NCI-H2081 treated with DMSO at 0.1 percent for 48 hours (cell line): ENCODE data around the gene NHSL2.
"Not testable (repeated sequence)": the region's sequence is repeated elsewhere in the genome, so short reads cannot be mapped to it uniquely, and the experiment has no call there.

Source experiments
- DNase-seq: peaks from one replicate; lab custom pipeline; 2025; lab: John Stamatoyannopoulos, UW

Gene NHSL2

GRCh38 chrX:71923516-71923915 is 12.9 kb downstream of the NHSL2 start:
- DNase-seq: no peak

- no peak for DNase-seq
Observed at GRCh38 chrX:71927040-71927439, 16.4 kb downstream of the NHSL2 start.

- DNase-seq: no peak
Observed at GRCh38 chrX:71928856-71929255, 18.2 kb downstream of the NHSL2 start.

GRCh38 chrX:71930298-71930697 is 19.7 kb downstream of the NHSL2 start:
- no peak for DNase-seq

- no peak for DNase-seq
Observed at GRCh38 chrX:71935476-71935875, 24.8 kb downstream of the NHSL2 start.

- DNase-seq: no peak
Observed at GRCh38 chrX:71936632-71937031, 26.0 kb downstream of the NHSL2 start.

GRCh38 chrX:71938371-71938770 is 27.7 kb downstream of the NHSL2 start:
- no peak for DNase-seq

GRCh38 chrX:71941145-71941544 is 30.5 kb downstream of the NHSL2 start:
- DNase-seq: no peak

GRCh38 chrX:71941776-71942175 is 31.1 kb downstream of the NHSL2 start:
- no peak for DNase-seq

GRCh38 chrX:71944369-71944768 is 33.7 kb downstream of the NHSL2 start:
- DNase-seq: no peak

- DNase-seq: no peak
Observed at GRCh38 chrX:71945237-71945805, 34.7 kb downstream of the NHSL2 start.

GRCh38 chrX:71949363-71949762 is 38.7 kb downstream of the NHSL2 start:
- no peak for DNase-seq

GRCh38 chrX:71949844-71950445 is 39.3 kb downstream of the NHSL2 start:
- no peak for DNase-seq

- DNase-seq: no peak
Observed at GRCh38 chrX:71953391-71953790, 42.7 kb downstream of the NHSL2 start.

GRCh38 chrX:71953946-71954345 is 43.3 kb downstream of the NHSL2 start:
- DNase-seq: no peak

- no peak for DNase-seq
Observed at GRCh38 chrX:71954458-71954857, 43.8 kb downstream of the NHSL2 start.

- no peak for DNase-seq
Observed at GRCh38 chrX:71955530-71956120, 45.0 kb downstream of the NHSL2 start.

- DNase-seq: no peak
Observed at GRCh38 chrX:71958281-71958675, 47.6 kb downstream of the NHSL2 start.

GRCh38 chrX:71964184-71964583 is 53.5 kb downstream of the NHSL2 start:
- not testable (repeated sequence) for DNase-seq

- DNase-seq: no peak
Observed at GRCh38 chrX:71974916-71975315, 64.3 kb downstream of the NHSL2 start.

GRCh38 chrX:71976753-71977152 is 66.1 kb downstream of the NHSL2 start:
- DNase-seq: no peak

GRCh38 chrX:71978164-71978563 is 67.5 kb downstream of the NHSL2 start:
- no peak for DNase-seq

- DNase-seq: no peak
Observed at GRCh38 chrX:71989768-71990426, 79.3 kb downstream of the NHSL2 start.
